T-cell (primary cell): ENCODE results near the gene SLC26A8. TPM values are rescaled to one million over a fixed set of nuclear protein-coding genes. Genes with fewer than 3 reads are reported as not detected.
"Not testable (repeated sequence)": the region's sequence is repeated elsewhere in the genome, so short reads cannot be mapped to it uniquely, and the experiment has no call there.

ENCODE experiments used
- ATAC-seq, 4 experiments: fragments of 200-7000 bp in 3 of 4; fragments of 150-1000 bp in 1 of 4; cut with Tn5 transposase; replicated peaks in 1 of 4; 1 replicate in 3 of 4; 2 replicates in 1 of 4; pipeline ENCODE4 v1.10.0; 2021; ENCODE audit warnings: moderate library complexity in 3 of 4, mild to moderate bottlenecking in 2 of 4, moderate number of reproducible peaks in 1 of 4
- CTCF ChIA-PET, 2 donors: fragments of 300-600 bp; sonication (Branson Sonifier 250); formaldehyde crosslinking; loops; one replicate each; lab custom pipeline; 2022; ENCODE audit warnings: antibody characterized with exemption in 2 of 2; lab: Charles Lee
- POLR2A ChIA-PET, 2 donors: fragments of 300-600 bp; sonication (Branson Sonifier 250); formaldehyde crosslinking; loops; one replicate each; lab custom pipeline; 2022; ENCODE audit warnings: antibody characterized with exemption in 2 of 2; lab: Charles Lee
- DNase-seq, 35 experiments: peaks; one replicate each; pipeline versions ENCODE4 v3.0.0 to v3.0.0-alpha.2; 2013 to 2023
- H3K27ac ChIP-seq: one replicate; pipeline ENCODE4 v1.5.1; 2013; ENCODE audit warnings: low read length
- H3K27me3 ChIP-seq, 2 experiments: replicated peaks in 1 of 2; 1 replicate in 1 of 2; 2 replicates in 1 of 2; pipeline versions ENCODE4 v1.6.1 to v1.7.0; 2013; ENCODE audit warnings: low read length in 1 of 2, mixed read lengths in 1 of 2; ENCODE audit not compliant: control insufficient read depth in 2 of 2, insufficient read depth in 2 of 2; ENCODE audit errors: extremely low read depth in 1 of 2
- H3K36me3 ChIP-seq, 2 donors: 1 replicate in 1 of 2; 2 replicates in 1 of 2; pipeline versions ENCODE4 v1.6.1 to v1.7.0; 2013; ENCODE audit warnings: low read length in 1 of 2; ENCODE audit not compliant: control insufficient read depth in 2 of 2, insufficient read depth in 1 of 2; ENCODE audit errors: extremely low read depth in 1 of 2
- H3K4me1 ChIP-seq, 2 experiments: 1 replicate in 1 of 2; 2 replicates in 1 of 2; pipeline versions ENCODE4 v1.6.1 to v1.7.0; 2013; ENCODE audit warnings: low read length in 2 of 2, mixed read lengths in 1 of 2; ENCODE audit not compliant: insufficient read depth in 2 of 2, control insufficient read depth in 1 of 2; ENCODE audit errors: extremely low read depth in 1 of 2
- H3K4me3 ChIP-seq, 2 donors: 1 replicate in 1 of 2; 2 replicates in 1 of 2; pipeline versions ENCODE4 v1.5.1 to v1.7.0; 2013; ENCODE audit warnings: mild to moderate bottlenecking in 2 of 2, low read length in 1 of 2, moderate library complexity in 1 of 2; ENCODE audit not compliant: control insufficient read depth in 1 of 2; ENCODE audit errors: extremely low read depth in 1 of 2
- H3K9me3 ChIP-seq: 2 replicates; pipeline ENCODE4 v1.7.0; 2013
- H3K27ac Mint-ChIP-seq, 2 donors: one replicate each; pipeline ENCODE4 v1.8.0; 2020 to 2021; ENCODE audit warnings: mild to moderate bottlenecking in 2 of 2, mixed read lengths in 2 of 2
- H3K27me3 Mint-ChIP-seq, 2 donors: one replicate each; pipeline ENCODE4 v1.8.0; 2021 to 2022; ENCODE audit warnings: mixed read lengths in 2 of 2
- H3K36me3 Mint-ChIP-seq: one replicate; pipeline ENCODE4 v1.8.0; 2021; ENCODE audit warnings: mixed read lengths
- H3K4me1 Mint-ChIP-seq, 3 donors: one replicate each; pipeline ENCODE4 v1.8.0; 2020 to 2022; ENCODE audit warnings: mixed read lengths in 3 of 3, mild to moderate bottlenecking in 1 of 3
- H3K4me3 Mint-ChIP-seq, 3 donors: one replicate each; pipeline ENCODE4 v1.8.0; 2020 to 2022; ENCODE audit warnings: mild to moderate bottlenecking in 3 of 3, mixed read lengths in 3 of 3, moderate library complexity in 3 of 3
- H3K9me3 Mint-ChIP-seq, 3 donors: one replicate each; pipeline ENCODE4 v1.8.0; 2020 to 2022; ENCODE audit warnings: mixed read lengths in 3 of 3
- WGBS: methylation state at CpG from one replicate; pipeline ENCODE4 v1.1.5; 2013; ENCODE audit warnings: missing lambda C conversion rate; ENCODE audit not compliant: insufficient coverage; 5-methylcytosine and 5-hydroxymethylcytosine counted together
- total RNA-seq, 35 experiments: library from RNA in 6 of 35; stranded (reverse) in 6 of 35; fragments of 120-200 nt in 1 of 35; gene quantifications; one replicate each; pipeline versions ENCODE4 v1.2.1 to v1.2.4 and lab custom pipeline; 2013 to 2026

Gene SLC26A8
- total RNA-seq, 5 donors from 2014 or later (not counting 1 experiment from before 2014, with no cell fraction given): not detected

- Histone ChIP-seq H3K4me1 (no peaks in the 10 kb centered on the region), H3K27me3 (peaks cover 0 to 4% of the 10 kb centered on the region in 2 experiments), H3K36me3 (no peaks in the 10 kb centered on the region), H3K9me3 (no peaks in the 10 kb centered on the region), H3K27ac (no peak overlapping the region), H3K4me3 (no peak overlapping the region)
- no peaks in the 10 kb centered on the region for H3K9me3 Mint-ChIP-seq
- DNase-seq: no peak
- no peak overlapping the region for H3K4me3 Mint-ChIP-seq
- H3K4me1 Mint-ChIP-seq: no peaks in the 10 kb centered on the region
- no peaks in the 10 kb centered on the region for H3K36me3 Mint-ChIP-seq
- no peak overlapping the region for H3K27ac Mint-ChIP-seq
- ATAC-seq: no peak
- ChIA-PET CTCF (no interaction called here), POLR2A (no interaction called here)
- 100% methylated on average over 1 of the region's 1 CpG for WGBS
- H3K27me3 Mint-ChIP-seq: peaks cover 0 to 3% of the 10 kb centered on the region in 2 donors
Observed at GRCh38 chr6:35943390-35943789, 81.1 kb downstream of the SLC26A8 start.

GRCh38 chr6:35942355-35942754 is 82.1 kb downstream of the SLC26A8 start:
- Histone ChIP-seq H3K9me3 (no peaks in the 10 kb centered on the region), H3K27ac (no peak overlapping the region), H3K4me3 (no peak overlapping the region), H3K27me3 (peaks cover 0 to 4% of the 10 kb centered on the region in 2 experiments), H3K4me1 (no peaks in the 10 kb centered on the region), H3K36me3 (no peaks in the 10 kb centered on the region)
- no peaks in the 10 kb centered on the region for H3K9me3 Mint-ChIP-seq
- ChIA-PET POLR2A (no interaction called here), CTCF (interaction anchor here in 1 of 2 donors (0.6 kb wide), 1 partner anchor 82 kb away, joined by 3 read pairs; no protein-coding TSS in a partner anchor)
- H3K4me3 Mint-ChIP-seq: no peak overlapping the region
- ATAC-seq: no peak
- H3K36me3 Mint-ChIP-seq: no peaks in the 10 kb centered on the region
- peaks cover 0 to 3% of the 10 kb centered on the region in 2 donors for H3K27me3 Mint-ChIP-seq
- H3K4me1 Mint-ChIP-seq: no peaks in the 10 kb centered on the region
- no peak overlapping the region for H3K27ac Mint-ChIP-seq
- no peak for DNase-seq

- H3K36me3 ChIP-seq, H3K4me1 ChIP-seq, ATAC-seq, H3K36me3 Mint-ChIP-seq, DNase-seq, H3K27me3 ChIP-seq, H3K27ac Mint-ChIP-seq, POLR2A ChIA-PET, H3K27ac ChIP-seq, H3K27me3 Mint-ChIP-seq, H3K9me3 Mint-ChIP-seq, H3K4me3 Mint-ChIP-seq, H3K9me3 ChIP-seq, H3K4me3 ChIP-seq, CTCF ChIA-PET, H3K4me1 Mint-ChIP-seq: not testable (repeated sequence)
- no CpG with 5 or more reads among the region's 7 CpGs for WGBS
Observed at GRCh38 chr6:35941170-35941569, 83.3 kb downstream of the SLC26A8 start.

DNA sequence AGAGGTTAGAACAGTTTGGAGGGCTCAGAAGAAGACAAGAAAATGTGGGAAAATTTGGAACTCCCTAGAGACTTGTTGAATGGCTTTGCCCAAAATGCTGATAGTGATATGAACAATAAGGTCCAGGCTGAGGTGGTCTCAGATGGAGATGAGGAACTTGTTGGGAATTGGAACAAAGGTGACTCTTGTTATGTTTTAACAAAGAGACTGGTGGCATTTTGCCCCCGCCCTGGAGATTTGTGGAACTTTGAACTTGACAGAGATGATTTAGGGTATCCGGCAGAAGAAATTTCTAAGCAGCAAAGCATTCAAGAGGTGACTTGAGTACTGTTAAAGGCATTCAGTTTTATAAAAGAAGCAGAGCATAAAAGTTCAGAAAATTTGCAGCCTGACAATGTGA is 84.4 kb downstream of the SLC26A8 start:
- H3K4me3 Mint-ChIP-seq, H3K36me3 Mint-ChIP-seq, CTCF ChIA-PET, ATAC-seq, H3K9me3 ChIP-seq, DNase-seq, H3K36me3 ChIP-seq, H3K4me1 ChIP-seq, H3K4me3 ChIP-seq, H3K27ac Mint-ChIP-seq, H3K27me3 ChIP-seq, H3K27me3 Mint-ChIP-seq, H3K27ac ChIP-seq, H3K9me3 Mint-ChIP-seq, H3K4me1 Mint-ChIP-seq, POLR2A ChIA-PET: not testable (repeated sequence)
- WGBS: 100% methylated on average over 2 of the region's 2 CpGs

- H3K36me3 ChIP-seq, H3K4me1 Mint-ChIP-seq, ATAC-seq, DNase-seq, H3K9me3 Mint-ChIP-seq, H3K9me3 ChIP-seq, CTCF ChIA-PET, H3K27ac ChIP-seq, H3K27me3 Mint-ChIP-seq, H3K4me1 ChIP-seq, H3K4me3 ChIP-seq, H3K27me3 ChIP-seq, H3K36me3 Mint-ChIP-seq, H3K4me3 Mint-ChIP-seq, H3K27ac Mint-ChIP-seq: not testable (repeated sequence)
- no CpG with 5 or more reads among the region's 5 CpGs for WGBS
- POLR2A ChIA-PET: interaction anchor here in 1 of 2 donors (0.6 kb wide), 1 partner anchor 1300 kb away, joined by 4 read pairs; no protein-coding TSS in a partner anchor
Observed at GRCh38 chr6:35939259-35939658, 85.2 kb downstream of the SLC26A8 start.

GRCh38 chr6:35936681-35937359 is 87.6 kb downstream of the SLC26A8 start:
- no peak overlapping the region for H3K27ac ChIP-seq
- Mint-ChIP-seq H3K9me3 (peaks cover 3 to 4% (median 4%) of the 10 kb centered on the region in 3 donors), H3K27me3 (peaks cover 4 to 7% of the 10 kb centered on the region in 2 donors), H3K4me3 (no peak overlapping the region), H3K4me1 (no peaks in the 10 kb centered on the region), H3K27ac (no peak overlapping the region), H3K36me3 (no peaks in the 10 kb centered on the region)
- no peak overlapping the region for H3K4me3 ChIP-seq
- ATAC-seq (no peak), DNase-seq (no peak)
- ChIA-PET POLR2A (no interaction called here), CTCF (interaction anchor here in 1 of 2 donors (0.7 kb wide), 1 partner anchor 247 kb away, joined by 4 read pairs; no protein-coding TSS in a partner anchor)
- peaks cover 0 to 5% of the 10 kb centered on the region in 2 experiments for H3K27me3 ChIP-seq
- H3K4me1 ChIP-seq: no peaks in the 10 kb centered on the region
- WGBS: 100% methylated on average over 1 of the region's 1 CpG
- no peaks in the 10 kb centered on the region for H3K9me3 ChIP-seq
- H3K36me3 ChIP-seq: no peaks in the 10 kb centered on the region
